ENCODE measurements around the gene HIBADH.

HIBADH gene

GRCh38 chr7:27650283-27650682 is 12.4 kb downstream of the HIBADH start (continued):
- TF ChIP-seq ZNF518A (tag by site-specific recombination; conservative IDR thresholded peaks at IDR 0.05; ENCODE audit: low read depth) (peak; percentile 81), ZNF623 (tag by site-specific recombination; IDR thresholded peaks at IDR 0.05) (peak; percentile 59), ZNF561 (tag by site-specific recombination; IDR thresholded peaks at IDR 0.05; ENCODE audit: borderline replicate concordance) (no peak), ZNF677 (tag by site-specific recombination; IDR thresholded peaks at IDR 0.05) (no peak), ELK4 (IDR thresholded peaks at IDR 0.05; ENCODE audit: borderline replicate concordance, low read depth, low read length) (no peak), ZNF26 (tag by site-specific recombination; IDR thresholded peaks at IDR 0.05) (no peak), ZNF148 (tag by site-specific recombination; IDR thresholded peaks at IDR 0.05; ENCODE audit: borderline replicate concordance) (no peak), ZNF530 (tag by site-specific recombination; IDR thresholded peaks at IDR 0.05; ENCODE audit: low read depth) (no peak), ZNF514 (tag by site-specific recombination; IDR thresholded peaks at IDR 0.05) (no peak), ZNF529 (tag by site-specific recombination; IDR thresholded peaks at IDR 0.05; ENCODE audit: insufficient replicate concordance) (no peak), ZNF791 (tag by site-specific recombination; IDR thresholded peaks at IDR 0.05) (no peak), ZNF214 (tag by site-specific recombination; IDR thresholded peaks at IDR 0.05; ENCODE audit: borderline replicate concordance) (no peak), ZNF555 (tag by site-specific recombination; conservative IDR thresholded peaks at IDR 0.05) (peak; percentile 53), REST (tag by site-specific recombination; IDR thresholded peaks at IDR 0.05) (peak; percentile 45; the same call in 1 of the 2 replicates)

Measured in HEK293 (cell line).